GM19193 (cell line): Measurements from ENCODE around the gene MYO18B.

Source experiments
- POLR2A ChIP-seq: IDR thresholded peaks from 4 replicates; pipeline ENCODE4 v1.6.1; 2011; ENCODE audit not compliant: insufficient read depth, insufficient read length; ENCODE audit errors: extremely low read depth

MYO18B gene, protein sequence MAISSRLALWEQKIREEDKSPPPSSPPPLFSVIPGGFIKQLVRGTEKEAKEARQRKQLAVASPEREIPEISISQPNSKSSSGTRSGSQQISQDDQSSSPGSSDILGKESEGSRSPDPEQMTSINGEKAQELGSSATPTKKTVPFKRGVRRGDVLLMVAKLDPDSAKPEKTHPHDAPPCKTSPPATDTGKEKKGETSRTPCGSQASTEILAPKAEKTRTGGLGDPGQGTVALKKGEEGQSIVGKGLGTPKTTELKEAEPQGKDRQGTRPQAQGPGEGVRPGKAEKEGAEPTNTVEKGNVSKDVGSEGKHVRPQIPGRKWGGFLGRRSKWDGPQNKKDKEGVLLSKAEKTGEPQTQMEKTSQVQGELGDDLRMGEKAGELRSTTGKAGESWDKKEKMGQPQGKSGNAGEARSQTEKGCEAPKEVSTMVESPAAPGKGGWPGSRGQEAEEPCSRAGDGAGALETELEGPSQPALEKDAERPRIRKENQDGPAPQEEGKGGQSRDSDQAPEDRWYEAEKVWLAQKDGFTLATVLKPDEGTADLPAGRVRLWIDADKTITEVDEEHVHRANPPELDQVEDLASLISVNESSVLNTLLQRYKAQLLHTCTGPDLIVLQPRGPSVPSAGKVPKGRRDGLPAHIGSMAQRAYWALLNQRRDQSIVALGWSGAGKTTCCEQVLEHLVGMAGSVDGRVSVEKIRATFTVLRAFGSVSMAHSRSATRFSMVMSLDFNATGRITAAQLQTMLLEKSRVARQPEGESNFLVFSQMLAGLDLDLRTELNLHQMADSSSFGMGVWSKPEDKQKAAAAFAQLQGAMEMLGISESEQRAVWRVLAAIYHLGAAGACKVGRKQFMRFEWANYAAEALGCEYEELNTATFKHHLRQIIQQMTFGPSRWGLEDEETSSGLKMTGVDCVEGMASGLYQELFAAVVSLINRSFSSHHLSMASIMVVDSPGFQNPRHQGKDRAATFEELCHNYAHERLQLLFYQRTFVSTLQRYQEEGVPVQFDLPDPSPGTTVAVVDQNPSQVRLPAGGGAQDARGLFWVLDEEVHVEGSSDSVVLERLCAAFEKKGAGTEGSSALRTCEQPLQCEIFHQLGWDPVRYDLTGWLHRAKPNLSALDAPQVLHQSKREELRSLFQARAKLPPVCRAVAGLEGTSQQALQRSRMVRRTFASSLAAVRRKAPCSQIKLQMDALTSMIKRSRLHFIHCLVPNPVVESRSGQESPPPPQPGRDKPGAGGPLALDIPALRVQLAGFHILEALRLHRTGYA (N-terminal part only)

DNA sequence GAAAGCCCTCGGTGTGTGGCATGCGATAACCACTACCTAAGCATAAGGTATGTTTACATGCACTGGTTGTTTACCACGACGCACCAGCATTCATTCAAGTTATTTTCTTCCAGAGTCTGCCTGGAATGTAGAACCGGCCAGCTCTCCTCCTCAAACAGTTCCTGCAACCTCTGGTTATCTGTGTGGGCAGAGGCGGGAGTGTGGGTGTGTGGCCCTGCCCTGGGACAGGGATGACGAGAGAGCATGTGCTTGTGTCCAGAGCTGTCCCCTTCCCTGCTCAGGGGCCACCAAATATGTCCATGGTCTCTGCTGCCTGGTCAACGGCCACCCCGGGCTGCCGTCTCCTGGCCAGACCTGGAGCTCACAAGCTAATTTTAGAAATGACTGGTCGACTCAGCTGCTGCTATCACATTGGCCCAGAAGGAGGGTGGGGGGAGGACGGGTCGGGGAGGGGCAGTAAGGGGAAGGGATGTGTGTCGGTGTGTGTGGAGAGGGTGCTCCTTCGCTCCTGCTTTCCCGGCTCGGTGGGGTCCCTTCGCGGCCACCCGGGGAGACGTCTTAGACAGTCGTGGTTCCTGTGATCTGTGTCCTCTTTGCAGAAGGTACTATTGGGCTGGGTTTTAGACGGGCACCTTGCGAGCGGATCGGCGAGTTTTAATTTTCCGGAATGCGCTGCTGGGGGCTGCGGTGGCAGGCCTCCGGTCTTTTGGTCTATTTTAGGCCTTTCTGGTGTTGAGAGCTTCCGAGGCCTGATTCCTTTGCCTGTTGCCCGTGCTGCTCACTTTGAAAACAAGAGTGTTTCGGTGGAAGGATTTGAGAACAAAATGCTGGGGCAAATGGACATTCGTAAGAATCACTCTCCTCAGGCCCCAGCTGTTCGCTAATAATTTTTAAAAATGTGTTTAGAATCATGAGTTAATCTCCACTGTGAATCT, at the start of gene MYO18B:
TSS of gene MYO18B (plus strand) at position 497 of the 935 bp plus-strand sequence. CDS start 18,905 bp downstream, outside the sequence.
- TF ChIP-seq POLR2A, result no peak

DNA sequence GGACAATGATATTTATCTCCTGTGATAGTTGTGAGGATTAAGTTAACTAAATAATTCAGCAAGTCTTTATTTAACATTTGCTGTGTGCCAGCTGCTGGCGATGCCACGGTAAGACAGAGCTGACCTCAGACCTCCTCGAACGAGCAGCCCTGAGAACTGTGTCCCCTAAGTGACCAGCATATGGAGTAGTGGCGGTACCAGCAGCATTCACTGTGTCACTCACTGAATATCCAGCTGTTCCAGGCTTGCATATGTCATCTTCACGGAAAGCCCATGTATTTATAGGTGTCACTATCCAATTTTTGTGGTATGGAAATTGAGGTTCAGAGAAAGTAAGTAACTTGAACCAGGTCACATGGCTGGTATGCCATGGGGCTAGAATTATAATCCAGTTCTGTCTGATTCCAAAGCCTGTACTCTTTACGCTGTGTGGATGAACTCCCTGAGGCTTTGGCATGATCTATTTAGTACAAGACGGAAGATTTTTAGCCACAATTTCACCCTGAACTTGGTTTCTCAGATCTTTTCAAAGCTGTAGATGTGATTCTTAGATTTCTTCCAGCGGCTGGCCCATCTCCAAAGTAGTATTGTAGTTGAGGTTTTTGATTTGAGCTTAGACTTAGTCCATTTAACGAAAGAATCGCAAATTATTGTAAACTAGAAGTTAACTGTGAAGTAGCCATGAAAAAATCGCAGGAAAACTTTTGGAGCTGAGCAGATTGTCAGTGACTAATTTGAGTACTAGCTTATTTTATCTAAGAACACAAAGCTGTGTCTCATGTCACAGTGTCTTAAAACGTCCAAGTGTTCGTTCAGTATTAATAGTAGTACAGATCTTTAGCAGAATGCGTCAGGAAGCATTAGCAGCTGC, 49.4 kb upstream of the MYO18B start:
- no peak for TF ChIP-seq POLR2A

DNA sequence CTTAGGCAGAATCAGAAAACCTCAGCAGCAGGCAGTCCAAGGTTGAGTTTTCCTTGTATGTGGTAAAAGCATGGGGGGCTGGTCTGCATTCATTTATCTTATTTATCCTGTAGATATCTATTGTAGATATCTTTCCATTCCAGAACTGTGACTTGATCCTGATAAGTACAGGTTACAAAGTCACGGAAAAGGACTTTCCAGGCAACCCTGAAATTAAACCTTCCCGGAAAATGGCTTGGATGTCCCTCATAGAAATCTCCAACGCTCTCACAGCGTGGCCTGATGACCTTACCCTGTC, 48.8 kb upstream of the MYO18B start:
- no peak for TF ChIP-seq POLR2A

DNA sequence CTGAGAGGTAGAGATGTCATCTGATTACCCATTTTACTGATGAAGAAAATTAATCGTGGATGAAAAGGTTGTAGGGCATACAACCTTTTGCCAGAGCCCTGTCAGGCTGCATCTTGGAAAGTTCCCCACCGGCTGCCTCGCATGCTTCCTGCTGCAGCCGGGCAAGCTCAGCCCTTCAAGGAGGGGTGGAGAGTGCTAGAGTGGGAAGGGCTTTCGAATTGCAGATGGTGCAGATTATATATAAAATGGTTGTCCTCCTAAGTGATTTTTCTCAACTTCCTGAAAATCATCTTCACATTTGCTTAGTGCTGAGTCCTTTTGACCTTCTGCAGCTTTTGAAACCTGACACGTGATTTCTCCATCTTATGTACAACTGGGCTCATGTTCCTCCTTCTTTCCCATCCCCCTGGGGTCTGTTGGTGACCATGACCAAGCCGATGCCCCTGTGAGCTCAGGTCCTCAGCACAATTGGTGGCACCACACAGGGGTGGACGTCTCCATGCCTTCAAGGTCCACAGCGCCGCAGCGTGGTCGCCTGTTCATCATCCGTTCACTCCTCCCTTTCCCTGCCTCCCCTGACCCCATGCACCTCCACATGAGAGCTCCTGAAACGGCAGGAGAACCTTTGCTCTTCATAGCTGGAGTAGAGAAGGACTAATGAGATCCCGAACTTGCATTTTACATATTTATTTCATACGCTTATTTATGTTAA, 47.6 kb upstream of the MYO18B start:
- no peak for TF ChIP-seq POLR2A

DNA sequence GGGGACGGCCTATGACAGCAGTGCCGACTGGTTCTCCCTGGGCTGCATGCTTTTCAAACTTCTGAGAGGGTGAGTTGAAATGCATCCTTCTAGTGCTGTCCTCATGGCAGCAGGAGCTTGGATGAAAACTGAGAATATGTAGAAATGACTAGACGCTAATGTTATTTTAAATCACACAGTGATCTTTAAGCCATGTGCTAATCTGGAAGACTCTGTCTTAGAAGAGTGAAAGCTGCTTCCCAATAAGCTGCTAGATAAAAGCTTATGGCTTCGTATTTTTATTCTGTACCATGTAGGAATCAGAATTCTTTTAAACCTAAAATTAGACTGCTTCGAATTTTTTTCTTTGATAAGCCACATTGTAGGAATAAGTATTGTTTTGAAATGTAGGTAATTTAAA, 46.8 kb upstream of the MYO18B start:
- TF ChIP-seq POLR2A, result no peak

DNA sequence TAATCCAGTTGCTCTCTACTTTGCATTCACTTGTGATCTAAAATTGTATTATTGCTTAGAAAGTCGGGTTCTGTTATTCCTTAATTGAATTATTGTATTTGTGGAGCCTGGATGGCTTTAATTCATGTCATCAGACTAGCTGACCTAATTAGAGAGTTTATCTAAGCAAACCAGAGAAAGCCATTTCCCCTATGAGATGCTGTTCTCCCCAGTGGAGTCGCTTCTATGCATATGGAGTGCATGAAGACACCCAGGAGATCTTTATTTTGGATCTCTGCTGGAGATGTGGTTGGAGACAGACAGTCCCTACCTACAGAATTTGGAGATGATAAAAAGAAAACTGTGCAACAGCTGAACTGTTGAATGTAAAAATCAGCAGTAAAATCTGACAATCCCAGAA, 45.2 kb upstream of the MYO18B start:
- TF ChIP-seq POLR2A, result no peak

DNA sequence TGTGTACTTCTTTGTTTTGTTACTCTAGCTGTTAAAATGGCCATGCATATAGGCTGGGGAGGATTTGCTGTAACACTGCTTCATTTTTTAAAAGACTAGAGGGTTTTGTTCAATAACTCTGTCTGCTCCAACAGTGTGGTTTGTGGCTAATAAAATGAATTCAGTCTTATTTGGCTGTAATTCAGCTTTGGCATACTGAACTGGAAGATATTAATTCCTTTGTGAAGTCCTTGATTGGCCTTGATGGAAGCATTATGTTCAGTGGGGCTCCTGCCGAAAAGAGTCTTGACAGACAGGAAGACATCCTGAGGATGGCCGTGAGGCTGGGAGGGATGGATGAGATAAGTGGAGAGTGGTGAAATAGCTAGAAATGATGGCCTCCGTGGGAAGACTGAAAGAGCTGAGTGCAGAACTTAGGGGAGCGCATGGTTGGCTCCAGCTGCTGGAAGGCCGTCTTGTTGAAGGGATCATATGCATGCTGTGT, 44.8 kb upstream of the MYO18B start:
- TF ChIP-seq POLR2A, result no peak

DNA sequence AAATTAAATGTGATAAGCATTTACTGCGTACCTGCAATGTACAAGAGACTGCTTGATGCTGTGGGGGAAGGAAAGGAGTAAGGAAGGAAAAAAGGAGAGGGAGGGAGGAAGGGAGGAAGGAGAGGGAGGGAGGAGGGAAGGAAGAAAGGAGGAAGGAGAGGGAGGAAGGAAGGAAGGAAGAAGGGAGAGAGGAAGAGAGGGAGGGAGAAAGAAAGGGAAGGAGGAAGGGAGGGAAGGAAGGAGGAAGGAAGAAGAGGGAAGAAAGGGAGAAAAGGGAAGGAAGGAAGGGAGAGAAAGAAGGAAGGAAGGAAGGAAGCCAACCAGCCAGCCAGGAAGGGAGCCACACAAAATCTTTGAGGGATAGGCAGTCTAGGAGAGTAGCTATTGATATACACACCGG, 44.0 kb upstream of the MYO18B start:
- no peak for TF ChIP-seq POLR2A

DNA sequence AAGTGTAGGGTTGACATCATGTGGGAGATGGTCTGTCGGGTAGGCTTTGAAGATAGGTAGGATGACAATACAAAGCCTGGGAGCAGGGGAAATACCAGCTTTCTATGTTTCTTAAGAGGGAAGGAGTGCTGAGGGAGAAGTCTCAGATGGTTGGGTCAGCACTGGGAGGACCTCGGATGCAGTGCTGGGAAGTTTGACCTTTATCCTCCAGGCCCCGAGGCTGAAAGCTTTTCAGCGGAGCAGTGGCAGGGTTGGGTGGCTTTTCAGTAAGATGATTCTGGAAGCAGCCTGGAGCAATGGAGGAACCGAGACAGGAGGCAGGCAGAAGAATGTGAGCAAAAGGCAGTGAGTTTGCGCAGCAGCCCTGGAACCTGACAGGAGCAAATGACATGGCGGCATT, 43.5 kb upstream of the MYO18B start:
- no peak for TF ChIP-seq POLR2A

DNA sequence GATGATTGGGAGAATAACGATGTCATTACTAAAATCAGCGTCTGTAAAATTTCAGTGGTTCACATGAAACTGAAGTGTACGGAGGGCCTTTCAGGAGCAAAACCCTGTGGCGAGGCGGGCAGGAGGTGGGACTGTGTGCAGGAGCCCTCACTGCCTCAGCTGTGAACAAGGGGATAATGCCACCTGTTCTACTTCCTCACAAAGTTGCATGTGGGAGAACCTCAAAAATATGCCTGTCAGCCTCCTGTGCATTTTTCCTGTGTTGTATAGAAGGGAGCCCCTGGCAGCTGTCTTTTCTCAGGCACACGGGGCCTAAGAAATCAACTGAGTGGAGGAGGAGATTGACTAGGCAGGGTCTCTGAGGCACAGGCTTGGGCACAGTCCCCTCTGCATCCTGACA, 43.0 kb upstream of the MYO18B start:
- no peak for TF ChIP-seq POLR2A

DNA sequence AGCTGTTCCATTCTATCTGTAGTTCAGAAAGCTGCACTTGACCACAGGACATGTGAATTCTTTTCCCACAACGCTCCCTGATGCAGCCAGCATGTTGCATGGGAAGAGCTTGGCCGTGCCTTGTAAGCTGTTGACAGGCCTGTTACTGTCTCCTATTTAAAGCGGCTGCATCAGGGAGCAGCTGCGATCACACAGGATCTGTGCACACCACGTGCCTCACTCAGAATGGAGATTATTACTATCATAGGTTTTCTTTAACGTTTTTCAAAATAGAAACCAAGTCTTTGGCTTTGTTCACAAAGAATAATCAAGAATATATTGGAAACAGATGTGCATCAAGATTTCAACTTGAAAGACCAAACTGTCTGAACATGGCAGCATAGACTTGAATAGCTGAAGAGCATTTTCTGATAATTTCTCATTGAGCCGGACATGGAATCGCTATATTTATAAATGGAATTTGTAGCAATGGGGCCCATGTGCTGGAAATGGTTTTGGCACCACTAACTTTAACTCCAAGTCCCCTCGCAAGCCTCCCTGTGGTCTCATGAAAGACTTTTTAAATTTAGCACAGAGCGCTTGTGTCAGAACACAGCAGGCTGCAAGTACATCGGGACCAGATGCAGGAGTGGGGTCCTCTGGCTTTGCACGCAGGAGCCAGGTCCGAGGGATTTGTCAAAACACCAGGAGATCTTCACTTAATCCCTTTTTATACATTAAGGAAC, 40.8 kb upstream of the MYO18B start:
- TF ChIP-seq POLR2A, result no peak

DNA sequence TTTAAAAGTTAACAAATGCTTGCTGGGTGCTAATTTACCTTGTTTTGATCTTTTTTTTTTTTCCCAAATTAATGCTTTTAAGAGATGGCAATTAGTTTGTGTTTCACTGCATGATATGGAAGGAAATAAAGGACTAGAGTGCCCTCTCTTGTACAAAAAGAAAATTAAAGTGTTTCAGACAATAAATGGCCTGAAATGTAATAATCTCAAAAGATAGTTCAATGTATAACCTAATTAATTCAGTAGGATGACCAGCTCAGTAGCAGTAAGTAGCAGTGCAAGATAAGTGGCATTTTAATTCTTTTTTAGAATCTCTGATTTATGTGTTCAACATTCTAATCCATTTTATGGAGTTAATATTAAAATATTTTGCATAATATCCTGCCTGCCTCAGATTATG, 39.9 kb upstream of the MYO18B start:
- no peak for TF ChIP-seq POLR2A
